ENCODE data around the gene STK40.
A peak's percentile ranks its signal among the peaks of the same experiment; 100 is the strongest.

STK40 gene

DNA sequence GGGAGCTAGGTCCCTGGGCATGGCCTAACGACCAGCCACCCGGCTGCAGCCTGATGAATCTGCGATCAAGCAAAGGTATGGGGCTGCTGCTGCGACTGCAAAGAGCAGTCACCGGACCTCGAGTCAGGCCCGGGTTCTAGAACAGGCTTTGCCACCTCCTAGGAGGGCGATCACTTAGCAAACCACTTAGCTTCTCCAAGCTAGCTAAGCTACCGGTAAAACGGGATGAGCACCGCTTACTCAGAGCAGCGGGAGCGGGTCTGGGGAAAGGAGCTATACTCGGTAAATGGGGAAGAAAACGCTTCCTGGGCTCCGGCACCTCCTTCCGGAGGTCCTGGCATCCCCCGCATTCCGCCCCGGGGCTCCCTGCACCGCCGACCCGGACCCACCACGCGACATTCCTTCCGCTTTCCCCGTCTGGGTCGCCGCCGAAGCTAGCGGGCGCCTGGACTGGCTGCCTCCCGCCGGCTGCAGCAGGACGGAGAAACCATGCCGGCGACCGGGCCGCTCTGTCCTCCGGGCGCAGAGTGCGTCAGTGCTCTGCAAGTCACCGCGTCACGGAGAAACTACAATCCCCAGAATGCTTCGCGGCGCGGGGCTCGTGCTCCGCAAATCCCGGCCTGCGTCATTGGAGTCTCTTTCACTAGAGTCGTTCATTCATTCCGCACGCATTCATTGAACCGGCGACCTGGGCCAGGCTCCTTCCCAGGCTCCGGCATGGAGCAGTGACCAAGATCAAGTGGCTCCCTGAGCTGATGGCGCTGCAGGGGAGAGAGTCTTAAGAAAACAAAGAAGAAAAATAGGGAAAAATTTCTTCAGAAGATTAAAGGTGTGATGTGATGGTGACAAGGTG, 11.9 kb upstream of the STK40 start, which contains the start of gene LSM10:
Gene LSM10, minus strand, starts transcription at position 531 of the 853 bp plus-strand sequence. CDS start 3,779 bp downstream, outside the sequence.
- DNase-seq = peak; percentile 97

DNA sequence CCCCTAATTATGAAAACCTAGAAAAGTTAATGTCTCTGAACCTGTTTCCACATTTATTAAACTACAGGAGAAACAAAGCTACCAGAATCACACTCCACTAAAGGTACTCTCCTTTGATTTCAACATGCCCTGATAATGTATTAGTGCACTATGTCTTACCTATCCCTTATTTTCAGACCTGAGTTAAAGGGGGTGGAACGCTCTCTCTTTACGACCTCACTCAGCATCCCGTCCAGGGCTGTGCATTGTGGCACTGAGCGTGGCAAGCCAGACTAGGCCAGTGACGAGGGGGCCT, 11.3 kb upstream of the STK40 start:
- DNase-seq = no peak

DNA sequence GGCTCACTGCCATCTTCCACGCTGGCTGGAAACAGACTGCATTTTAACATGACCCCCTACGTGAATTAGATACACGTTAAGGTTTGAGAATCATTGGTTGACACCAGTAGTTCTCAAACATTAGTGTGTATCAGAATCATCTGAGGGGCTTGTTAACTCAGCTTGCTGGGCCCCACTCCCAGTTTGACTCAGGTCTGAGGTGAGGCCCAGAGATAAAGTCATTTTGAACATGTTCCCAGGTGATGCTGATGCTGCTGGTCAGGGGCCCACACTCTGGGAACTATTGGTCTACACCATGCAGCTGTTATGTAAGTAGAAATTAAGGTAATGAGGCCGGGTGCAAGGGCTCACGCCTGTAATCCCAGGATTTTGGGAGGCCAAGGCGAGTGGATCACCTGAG, 10.6 kb upstream of the STK40 start:
- DNase-seq = no peak

- no peak for DNase-seq
Observed at GRCh38 chr1:36393686-36394085, 8.0 kb upstream of the STK40 start.

DNA sequence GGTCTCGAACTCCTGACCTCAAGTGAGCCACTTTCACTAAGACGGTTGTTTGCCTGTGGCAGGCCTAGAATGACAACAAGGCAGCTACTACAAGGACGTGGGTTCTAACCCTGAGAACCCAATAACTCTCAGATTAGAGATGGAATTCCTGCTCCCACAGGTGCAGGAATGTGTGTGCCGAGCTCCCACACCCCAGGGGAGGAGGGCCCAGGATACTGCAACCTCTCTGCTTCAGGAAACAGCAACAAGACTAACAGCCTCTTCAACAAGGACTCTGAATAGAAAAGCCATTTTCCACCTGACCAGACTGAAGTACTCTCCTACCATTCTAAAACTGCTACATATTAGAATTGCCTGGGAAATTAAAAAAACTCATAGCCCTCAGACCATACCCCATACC, 7.1 kb upstream of the STK40 start:
- DNase-seq = no peak

- DNase-seq = no peak
Observed at GRCh38 chr1:36391271-36391670, 5.5 kb upstream of the STK40 start.

GRCh38 chr1:36390411-36390810, 4.7 kb upstream of the STK40 start:
- no peak for DNase-seq

DNA sequence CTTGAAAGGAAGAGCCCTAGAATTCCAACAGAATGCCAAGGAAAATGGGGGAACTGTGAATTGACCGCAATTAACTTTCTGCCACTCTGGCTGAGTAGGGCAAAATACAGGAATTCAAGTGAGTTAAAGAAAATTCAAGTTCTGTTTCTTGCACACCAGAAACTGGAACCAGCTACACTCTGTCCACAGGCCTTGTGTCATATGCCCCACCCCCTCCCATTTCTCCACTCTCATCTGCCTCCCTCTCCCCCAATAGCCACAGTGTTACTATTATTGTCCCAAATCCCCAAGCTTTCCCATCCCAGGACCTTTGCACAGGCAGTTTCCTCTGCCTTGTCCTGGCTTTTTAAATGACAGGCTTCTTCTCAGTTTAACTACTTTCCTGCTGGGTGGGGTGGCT, 4.3 kb upstream of the STK40 start:
- no peak for DNase-seq

- no peak for DNase-seq
Observed at GRCh38 chr1:36389261-36389660, 3.5 kb upstream of the STK40 start.

DNA sequence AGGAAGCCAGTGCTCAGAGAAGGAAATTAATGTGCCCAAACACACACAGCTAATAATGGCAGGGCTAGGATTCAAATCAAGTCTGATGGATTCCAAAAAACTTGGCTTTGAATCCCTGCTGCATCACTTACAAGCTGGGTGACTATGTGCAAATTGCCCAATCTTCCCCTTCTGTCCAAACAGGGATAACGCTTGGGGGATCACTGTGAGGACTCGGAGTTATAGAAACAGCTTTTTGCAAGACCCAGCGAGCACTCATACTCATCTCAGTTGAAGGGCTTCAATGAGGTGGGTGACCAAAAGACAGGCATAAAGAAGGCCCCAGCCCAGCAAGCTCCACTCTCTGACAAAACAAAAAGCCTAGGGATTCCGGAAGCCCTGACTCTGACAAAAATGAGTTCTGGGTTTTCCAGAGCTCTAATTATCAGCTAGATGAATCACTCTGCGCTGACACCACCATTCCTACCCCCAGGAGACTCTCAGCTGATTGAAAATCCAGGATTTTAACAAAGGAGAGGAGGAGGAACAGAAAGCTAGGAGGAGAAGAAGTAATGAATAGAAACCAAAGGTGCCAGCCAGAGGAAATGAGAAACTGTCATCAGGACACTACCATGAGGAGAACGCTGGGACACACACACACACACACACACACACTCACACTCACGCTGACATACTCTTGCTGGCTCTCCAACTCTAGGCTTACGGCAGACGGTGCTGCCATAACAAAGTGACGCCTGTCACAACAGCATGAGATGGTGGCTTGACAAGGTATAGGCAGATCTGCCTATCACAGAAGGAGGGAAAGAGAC, 1.6 kb upstream of the STK40 start:
- DNase-seq = no peak

DNA sequence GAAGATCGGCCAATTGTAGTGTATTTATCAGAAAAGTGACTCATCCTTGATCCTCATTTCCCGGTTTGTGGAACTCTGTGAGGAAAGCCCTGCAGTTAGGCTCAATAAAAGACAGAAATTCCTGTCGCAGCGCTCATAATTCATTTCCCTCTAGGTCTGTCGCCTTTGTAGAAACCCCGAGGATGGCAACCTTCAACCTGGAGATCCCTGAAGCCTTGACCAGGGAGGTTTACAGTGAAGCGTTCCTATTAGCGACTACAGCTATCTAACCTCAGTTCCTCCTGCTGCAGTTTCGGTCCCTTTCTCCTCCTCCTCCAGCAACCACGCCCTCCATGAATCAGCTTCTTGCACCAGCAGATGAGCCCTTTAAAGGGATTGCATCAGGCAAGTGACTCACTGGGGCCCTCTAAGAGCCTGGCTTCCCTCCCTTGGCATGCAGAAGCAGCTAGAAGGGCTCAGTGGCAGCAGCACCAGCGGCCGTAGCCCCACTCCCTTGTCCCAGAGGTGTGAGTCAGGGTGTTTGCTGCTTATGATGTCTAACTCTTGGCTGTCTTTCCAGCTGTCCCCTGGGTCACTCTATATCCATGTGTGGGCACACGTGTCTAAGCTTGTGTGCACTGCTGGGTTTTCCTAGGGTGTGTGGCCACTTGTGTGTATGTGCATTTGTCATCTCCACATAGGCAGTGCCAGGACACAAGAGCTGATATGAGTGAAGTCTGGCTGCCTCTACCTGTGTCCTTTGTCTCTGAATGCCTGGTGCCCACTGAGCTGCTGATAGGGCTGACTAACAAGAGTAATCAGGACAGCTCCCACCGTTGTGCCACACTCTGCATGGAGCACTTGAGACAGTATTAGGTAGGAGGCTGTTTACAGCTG, 779 bp upstream of the STK40 start:
- peak; percentile 99 for DNase-seq

DNA sequence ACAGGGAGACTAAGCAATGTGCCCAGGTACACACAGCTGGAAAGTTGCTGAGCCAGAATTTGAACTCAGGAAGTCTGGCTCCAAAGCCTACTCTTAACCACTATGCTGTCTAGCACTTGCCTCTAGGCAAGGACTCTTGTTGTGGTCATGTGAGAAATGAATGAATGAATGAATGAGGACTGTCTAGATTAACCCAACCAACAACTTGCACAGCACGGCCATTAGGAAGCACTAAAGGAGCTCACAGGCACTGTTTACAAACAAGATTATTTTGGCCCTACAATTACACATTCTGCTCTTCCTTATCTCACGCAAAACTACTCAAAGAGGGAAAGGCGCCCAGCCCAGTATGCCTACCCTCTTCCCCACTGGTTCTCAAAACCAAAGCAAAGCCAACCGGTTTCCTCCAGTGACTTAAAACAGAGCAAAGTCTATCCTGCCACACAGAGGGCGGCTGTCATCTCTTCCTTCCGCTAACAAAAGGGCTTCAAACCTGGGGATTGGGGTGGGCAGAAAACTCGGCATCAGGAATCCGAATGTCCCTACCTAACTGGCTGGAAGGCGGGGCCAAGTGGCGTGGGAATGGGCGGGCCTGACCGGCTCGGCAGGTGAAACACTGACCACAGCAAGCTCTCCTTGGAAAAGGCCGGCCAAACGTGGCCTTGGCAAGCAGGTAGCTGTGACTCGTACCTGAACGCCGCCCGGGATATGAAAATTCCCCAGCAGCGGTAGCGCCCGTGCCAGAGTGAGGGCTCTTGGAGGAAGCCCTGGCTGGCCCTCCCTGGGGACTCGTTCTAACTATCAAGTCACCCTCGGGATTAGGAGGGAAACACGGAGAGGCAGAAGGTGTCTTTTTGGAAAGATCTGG, 948 bp downstream of the STK40 start:
- peak; percentile 75 for DNase-seq

- no peak for DNase-seq
Observed at GRCh38 chr1:36383240-36383639, 2.5 kb downstream of the STK40 start.

DNA sequence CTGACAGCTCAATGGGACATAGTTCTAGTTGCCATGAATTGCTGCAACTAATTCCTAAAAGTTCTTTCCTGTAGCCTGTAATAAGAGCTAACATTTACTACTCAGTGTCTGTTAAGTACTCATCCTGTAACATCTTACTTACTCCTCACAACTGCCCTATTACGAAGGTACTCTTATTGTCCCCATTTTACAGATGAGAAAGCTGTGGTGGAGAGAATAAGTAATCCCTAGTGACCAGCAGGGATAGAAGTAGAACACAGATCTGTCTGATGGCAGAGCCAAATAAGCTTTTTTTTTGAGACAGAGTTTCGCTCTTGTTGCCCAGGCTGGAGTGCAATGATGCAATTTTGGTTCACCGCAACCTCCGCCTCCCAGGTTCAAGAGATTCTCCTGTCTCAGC, 3.1 kb downstream of the STK40 start:
- DNase-seq = no peak

DNA sequence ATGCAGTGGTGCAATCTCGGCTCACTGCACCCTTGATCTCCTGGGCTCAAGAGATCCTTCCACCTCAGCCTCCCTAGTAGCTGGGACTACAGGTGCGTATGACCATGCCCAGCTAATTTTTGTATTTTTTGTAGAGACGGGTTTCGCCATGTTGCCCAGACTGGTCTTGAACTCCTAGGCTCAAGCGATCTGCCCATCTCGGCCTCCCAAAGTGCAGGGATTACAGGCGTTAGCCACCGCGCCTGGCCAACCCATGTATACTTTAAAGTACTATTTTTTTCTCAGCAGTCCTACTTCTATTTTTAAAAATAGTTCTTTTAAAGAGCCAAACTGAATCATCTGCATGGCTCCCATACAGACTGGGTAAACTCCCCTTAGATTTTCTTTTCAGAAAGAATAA, 3.5 kb downstream of the STK40 start:
- DNase-seq = no peak

GRCh38 chr1:36381405-36381804, 4.3 kb downstream of the STK40 start:
- no peak for DNase-seq

DNA sequence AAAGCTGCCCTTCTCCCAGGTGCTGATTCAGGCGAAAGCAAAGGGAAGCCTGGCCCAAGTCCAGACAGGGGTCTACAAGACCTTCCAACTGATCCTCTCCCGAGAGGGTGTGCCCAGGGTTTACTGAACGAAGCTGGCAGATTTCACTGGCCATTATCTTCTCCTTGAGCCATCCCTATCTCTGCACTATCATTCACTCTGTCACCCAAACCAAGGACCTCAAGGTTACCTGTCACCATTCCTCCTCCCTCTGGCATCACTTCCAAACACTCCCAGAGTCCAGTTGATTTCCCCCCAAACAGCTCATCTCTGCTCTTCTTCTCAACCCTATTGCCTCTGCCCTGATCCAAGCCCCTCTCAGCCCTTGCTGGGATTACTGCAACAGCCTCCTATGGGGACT, 4.9 kb downstream of the STK40 start:
- no peak for DNase-seq

DNA sequence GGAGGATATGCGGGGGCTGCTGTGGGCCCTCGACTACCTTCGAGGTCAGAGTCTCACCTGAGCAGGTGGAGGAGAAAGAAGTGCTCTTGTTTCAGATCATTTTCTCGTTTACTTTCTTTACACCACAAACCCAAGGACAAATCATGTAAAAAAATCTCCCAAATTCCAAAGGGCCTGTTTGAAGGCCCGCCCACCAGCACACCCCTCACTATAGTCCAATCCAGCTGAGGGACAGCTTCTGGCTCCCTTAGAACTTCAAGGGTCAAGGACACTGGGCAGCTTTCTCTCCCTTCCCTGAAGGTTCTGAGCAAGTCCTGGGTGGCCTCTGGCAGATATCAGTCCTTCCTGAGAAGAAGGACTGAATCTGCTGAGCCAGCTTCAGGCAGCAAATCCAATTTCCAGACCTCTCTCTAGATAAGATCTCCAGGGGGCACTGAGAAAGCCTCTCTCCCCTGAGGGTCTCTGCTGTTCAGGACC, 5.5 kb downstream of the STK40 start:
- DNase-seq = no peak

DNA sequence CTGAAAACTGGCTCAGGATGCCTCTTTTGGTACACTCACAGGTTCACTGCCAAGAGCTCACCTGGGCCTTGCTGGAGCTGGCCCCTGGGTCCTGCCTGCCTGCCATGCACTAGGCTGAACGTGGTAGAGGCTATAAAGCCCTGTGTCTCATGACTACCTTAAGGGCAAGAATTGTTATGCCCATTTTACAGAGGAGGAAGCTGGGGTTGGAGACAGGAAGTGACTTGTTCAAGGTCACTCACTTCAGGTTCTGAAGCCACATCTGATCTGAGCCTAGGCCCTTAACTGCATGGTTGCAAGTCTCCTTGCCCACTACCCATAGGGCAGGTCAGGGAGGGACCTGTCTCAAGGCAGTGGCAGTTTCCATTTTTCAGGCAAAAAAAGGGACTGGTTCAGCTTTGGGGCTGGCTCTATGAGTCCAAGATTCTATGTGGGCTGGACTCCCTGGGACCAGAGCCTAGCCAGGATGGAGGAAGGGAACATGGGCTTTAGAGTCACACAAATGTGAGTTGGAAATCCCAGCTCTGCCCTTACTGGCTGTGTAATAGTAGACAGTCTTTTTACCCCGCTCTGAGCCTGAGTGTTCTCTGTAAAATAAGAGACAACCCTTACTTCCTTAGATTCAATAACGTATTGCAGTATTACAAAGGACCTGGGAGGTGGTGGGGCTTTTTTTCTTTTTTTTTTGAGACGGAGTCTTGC, 7.8 kb downstream of the STK40 start:
- no peak for DNase-seq

DNA sequence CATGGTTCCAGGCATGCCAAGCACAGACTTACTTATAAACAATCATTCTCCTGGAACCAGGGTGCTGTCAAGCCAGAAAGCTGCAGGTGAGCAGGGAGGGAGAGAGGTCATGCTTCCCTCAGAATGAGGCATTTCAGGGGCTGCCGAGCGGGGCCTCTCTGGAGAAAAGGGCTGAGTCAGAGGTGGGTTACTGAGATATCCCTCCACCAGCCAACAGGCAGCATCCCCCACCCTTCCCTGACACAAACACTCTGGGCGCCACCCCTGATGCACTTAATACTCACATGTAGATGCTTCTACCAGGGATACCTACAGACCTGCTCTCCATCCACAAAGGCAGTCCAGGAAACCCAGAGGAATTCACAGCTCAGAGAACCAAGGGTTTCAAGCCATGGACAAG, 13.1 kb downstream of the STK40 start:
- peak; percentile 78 for DNase-seq

GRCh38 chr1:36369061-36369861, 16.5 kb downstream of the STK40 start:
- peak; percentile 93 for DNase-seq
